ENCODE measurements around the gene SLC47A1. TPM values are rescaled to one million over a fixed set of nuclear protein-coding genes. Genes with fewer than 3 reads are reported as not detected.

The SLC47A1 gene
- total and polyA plus RNA-seq, 2 of the 13 experiments (the other 11 are each of a cell fraction or from before 2014, with no cell fraction given): 42.1 to 67.5 TPM

DNA sequence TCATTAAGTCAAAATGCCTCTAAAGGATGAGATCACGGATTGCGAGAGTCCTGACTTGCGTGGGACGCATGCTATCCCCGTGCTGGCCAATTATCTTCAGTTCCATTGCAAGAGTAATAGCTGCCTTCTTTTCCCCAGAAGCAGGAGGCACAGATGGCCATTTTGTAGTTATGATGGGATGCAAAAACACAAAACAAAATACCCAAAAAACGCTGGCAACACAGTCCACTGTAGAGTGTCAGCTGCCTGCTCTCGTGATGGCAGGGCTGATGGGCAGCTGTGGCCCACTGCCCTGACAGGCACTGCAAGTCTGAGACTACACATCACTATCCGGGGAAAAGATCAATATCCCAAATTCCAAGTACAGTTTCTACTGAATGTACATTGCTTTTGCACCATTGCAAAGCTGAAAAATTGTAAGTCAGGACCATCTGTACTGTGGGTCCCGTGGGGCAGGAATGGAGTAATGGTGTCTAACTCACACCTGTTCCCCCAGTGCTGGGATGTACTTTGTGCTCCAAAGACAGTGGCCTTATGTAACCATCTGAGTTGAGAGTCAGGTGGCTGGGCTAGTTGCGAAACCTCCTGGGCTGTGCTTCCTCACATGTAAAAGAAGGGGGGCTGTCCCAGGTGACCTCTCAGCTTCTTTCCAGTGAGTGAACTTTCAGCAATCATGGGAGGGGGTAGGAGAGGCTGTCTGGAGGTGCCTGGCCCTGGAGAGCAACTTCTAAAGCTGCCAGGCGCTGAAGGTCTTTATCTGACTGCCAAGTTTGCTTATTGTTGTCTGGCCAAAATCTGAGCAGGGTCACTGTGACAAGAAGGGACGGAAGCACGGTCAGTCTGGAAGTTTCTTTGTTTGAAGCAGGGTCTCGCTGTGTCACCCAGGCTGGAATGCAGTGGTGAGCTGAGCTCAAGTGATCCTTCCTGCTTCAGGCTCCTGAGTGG lies 4.7 kb downstream of the SLC47A1 start (continued):
- TF ChIP-seq, protein P1, sequence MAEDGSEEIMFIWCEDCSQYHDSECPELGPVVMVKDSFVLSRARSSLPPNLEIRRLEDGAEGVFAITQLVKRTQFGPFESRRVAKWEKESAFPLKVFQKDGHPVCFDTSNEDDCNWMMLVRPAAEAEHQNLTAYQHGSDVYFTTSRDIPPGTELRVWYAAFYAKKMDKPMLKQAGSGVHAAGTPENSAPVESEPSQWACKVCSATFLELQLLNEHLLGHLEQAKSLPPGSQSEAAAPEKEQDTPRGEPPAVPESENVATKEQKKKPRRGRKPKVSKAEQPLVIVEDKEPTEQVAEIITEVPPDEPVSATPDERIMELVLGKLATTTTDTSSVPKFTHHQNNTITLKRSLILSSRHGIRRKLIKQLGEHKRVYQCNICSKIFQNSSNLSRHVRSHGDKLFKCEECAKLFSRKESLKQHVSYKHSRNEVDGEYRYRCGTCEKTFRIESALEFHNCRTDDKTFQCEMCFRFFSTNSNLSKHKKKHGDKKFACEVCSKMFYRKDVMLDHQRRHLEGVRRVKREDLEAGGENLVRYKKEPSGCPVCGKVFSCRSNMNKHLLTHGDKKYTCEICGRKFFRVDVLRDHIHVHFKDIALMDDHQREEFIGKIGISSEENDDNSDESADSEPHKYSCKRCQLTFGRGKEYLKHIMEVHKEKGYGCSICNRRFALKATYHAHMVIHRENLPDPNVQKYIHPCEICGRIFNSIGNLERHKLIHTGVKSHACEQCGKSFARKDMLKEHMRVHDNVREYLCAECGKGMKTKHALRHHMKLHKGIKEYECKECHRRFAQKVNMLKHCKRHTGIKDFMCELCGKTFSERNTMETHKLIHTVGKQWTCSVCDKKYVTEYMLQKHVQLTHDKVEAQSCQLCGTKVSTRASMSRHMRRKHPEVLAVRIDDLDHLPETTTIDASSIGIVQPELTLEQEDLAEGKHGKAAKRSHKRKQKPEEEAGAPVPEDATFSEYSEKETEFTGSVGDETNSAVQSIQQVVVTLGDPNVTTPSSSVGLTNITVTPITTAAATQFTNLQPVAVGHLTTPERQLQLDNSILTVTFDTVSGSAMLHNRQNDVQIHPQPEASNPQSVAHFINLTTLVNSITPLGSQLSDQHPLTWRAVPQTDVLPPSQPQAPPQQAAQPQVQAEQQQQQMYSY (CRISPR knock-in tag; IDR thresholded peaks at IDR 0.05): no peak
- TF ChIP-seq MTF1 (CRISPR knock-in tag; IDR thresholded peaks at IDR 0.05) (no peak), MAFG (CRISPR knock-in tag; IDR thresholded peaks at IDR 0.05) (no peak), HOXA5 (CRISPR knock-in tag; IDR thresholded peaks at IDR 0.05) (peak; percentile 64; the same call in 1 of the 2 replicates), MATR3 (CRISPR knock-in tag; IDR thresholded peaks at IDR 0.05) (no peak), EEA1 (CRISPR knock-in tag; IDR thresholded peaks at IDR 0.05; ENCODE audit: borderline replicate concordance) (peak; percentile 73; the same call in 1 of the 2 replicates), ZNF225 (CRISPR knock-in tag; IDR thresholded peaks at IDR 0.05) (no peak), BRD4 (CRISPR knock-in tag; IDR thresholded peaks at IDR 0.05) (no peak), PLRG1 (conservative IDR thresholded peaks at IDR 0.05) (no peak), TSC22D2 (CRISPR knock-in tag; IDR thresholded peaks at IDR 0.05; ENCODE audit: borderline replicate concordance) (peak; percentile 76; the same call in 1 of the 2 replicates), PAWR (CRISPR knock-in tag; IDR thresholded peaks at IDR 0.05; ENCODE audit: borderline replicate concordance) (peak; percentile 85; the same call in 1 of the 2 replicates), TP53 (CRISPR knock-in tag; conservative IDR thresholded peaks at IDR 0.05) (no peak), KLF16 (CRISPR knock-in tag; IDR thresholded peaks at IDR 0.05) (peak in 1 of 2 experiments; percentile 79; a peak in 2 of 4 replicates), ZMYM2 (CRISPR knock-in tag; IDR thresholded peaks at IDR 0.05) (peak; percentile 79; the same call in 1 of the 2 replicates), MTA1 (CRISPR knock-in tag; IDR thresholded peaks at IDR 0.05; ENCODE audit: borderline replicate concordance) (peak; percentile 98)
- TF ChIP-seq, protein P2, sequence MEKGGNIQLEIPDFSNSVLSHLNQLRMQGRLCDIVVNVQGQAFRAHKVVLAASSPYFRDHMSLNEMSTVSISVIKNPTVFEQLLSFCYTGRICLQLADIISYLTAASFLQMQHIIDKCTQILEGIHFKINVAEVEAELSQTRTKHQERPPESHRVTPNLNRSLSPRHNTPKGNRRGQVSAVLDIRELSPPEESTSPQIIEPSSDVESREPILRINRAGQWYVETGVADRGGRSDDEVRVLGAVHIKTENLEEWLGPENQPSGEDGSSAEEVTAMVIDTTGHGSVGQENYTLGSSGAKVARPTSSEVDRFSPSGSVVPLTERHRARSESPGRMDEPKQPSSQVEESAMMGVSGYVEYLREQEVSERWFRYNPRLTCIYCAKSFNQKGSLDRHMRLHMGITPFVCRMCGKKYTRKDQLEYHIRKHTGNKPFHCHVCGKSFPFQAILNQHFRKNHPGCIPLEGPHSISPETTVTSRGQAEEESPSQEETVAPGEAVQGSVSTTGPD (CRISPR knock-in tag; IDR thresholded peaks at IDR 0.05): no peak
- TF ChIP-seq, protein P3, sequence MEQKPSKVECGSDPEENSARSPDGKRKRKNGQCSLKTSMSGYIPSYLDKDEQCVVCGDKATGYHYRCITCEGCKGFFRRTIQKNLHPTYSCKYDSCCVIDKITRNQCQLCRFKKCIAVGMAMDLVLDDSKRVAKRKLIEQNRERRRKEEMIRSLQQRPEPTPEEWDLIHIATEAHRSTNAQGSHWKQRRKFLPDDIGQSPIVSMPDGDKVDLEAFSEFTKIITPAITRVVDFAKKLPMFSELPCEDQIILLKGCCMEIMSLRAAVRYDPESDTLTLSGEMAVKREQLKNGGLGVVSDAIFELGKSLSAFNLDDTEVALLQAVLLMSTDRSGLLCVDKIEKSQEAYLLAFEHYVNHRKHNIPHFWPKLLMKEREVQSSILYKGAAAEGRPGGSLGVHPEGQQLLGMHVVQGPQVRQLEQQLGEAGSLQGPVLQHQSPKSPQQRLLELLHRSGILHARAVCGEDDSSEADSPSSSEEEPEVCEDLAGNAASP (CRISPR knock-in tag; IDR thresholded peaks at IDR 0.05; ENCODE audit: borderline replicate concordance): peak; percentile 96
- TF ChIP-seq, protein P4, sequence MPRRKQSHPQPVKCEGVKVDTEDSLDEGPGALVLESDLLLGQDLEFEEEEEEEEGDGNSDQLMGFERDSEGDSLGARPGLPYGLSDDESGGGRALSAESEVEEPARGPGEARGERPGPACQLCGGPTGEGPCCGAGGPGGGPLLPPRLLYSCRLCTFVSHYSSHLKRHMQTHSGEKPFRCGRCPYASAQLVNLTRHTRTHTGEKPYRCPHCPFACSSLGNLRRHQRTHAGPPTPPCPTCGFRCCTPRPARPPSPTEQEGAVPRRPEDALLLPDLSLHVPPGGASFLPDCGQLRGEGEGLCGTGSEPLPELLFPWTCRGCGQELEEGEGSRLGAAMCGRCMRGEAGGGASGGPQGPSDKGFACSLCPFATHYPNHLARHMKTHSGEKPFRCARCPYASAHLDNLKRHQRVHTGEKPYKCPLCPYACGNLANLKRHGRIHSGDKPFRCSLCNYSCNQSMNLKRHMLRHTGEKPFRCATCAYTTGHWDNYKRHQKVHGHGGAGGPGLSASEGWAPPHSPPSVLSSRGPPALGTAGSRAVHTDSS (CRISPR knock-in tag; conservative IDR thresholded peaks at IDR 0.05): no peak
- TF ChIP-seq, protein P5, sequence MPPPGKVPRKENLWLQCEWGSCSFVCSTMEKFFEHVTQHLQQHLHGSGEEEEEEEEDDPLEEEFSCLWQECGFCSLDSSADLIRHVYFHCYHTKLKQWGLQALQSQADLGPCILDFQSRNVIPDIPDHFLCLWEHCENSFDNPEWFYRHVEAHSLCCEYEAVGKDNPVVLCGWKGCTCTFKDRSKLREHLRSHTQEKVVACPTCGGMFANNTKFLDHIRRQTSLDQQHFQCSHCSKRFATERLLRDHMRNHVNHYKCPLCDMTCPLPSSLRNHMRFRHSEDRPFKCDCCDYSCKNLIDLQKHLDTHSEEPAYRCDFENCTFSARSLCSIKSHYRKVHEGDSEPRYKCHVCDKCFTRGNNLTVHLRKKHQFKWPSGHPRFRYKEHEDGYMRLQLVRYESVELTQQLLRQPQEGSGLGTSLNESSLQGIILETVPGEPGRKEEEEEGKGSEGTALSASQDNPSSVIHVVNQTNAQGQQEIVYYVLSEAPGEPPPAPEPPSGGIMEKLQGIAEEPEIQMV (CRISPR knock-in tag; IDR thresholded peaks at IDR 0.05; ENCODE audit: low read depth): peak; percentile 83
